Measurements from ENCODE around the gene KCNN3.

KCNN3 gene

DNA sequence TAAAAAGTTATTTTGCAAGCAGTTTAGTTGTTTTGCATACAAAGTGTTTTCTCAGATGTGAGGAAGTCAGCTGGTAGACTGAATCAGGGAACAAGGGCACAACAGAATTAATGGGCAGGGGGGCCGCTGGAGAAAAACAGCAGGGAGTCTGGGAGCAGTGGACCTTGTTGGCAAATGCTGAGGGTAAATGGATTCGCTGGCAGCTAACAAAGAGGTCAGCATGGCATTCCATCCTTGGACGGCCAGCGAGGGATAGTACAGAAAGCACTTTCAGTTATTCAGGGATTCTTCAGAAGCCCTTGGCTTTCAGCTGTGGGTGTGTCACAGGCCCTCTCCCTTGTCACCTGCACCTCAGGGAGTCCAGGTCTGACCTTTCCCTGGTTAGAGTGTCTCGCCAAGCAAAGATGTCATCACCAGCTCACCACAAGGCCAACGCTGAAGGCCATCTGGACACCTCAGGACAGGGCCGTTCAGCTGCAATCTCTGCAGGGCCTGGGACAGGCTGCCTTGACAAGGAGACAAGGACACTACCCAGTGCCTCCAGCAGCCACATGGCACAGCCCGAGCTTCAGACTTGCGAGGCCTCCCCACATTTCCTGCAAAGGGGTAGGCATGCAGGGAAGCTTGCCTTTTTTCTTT lies 90.4 kb downstream of the KCNN3 start:
- H3K27ac ChIP-seq (ENCODE audit: extremely low read depth, low read depth, low read length) = no peak overlapping the region
- no peaks in the 10 kb centered on the region for H3K4me1 ChIP-seq (ENCODE audit: control insufficient read depth, insufficient read depth, low read length)
- no peaks in the 10 kb centered on the region for H3K36me3 ChIP-seq (ENCODE audit: control insufficient read depth in 2 of 2, insufficient read depth in 1 of 2, low read length in 2 of 2)
- ChIA-PET CTCF (interaction anchor here (0.6 kb wide), 1 partner anchor 13 kb away, joined by 3 read pairs; no protein-coding TSS in a partner anchor), POLR2A (no interaction called here)
- H3K9me3 ChIP-seq (ENCODE audit: control insufficient read depth, insufficient read depth, low read depth, low read length) = no peaks in the 10 kb centered on the region
- TF ChIP-seq ZNF423 (tag by site-specific recombination; IDR thresholded peaks at IDR 0.05) (no peak), ZNF561 (tag by site-specific recombination; IDR thresholded peaks at IDR 0.05; ENCODE audit: borderline replicate concordance) (no peak), ZNF701 (tag by site-specific recombination; IDR thresholded peaks at IDR 0.05) (no peak), ZNF140 (tag by site-specific recombination; IDR thresholded peaks at IDR 0.05) (no peak)
- no peak overlapping the region for H3K4me3 ChIP-seq (ENCODE audit: low read depth, low read length)

DNA sequence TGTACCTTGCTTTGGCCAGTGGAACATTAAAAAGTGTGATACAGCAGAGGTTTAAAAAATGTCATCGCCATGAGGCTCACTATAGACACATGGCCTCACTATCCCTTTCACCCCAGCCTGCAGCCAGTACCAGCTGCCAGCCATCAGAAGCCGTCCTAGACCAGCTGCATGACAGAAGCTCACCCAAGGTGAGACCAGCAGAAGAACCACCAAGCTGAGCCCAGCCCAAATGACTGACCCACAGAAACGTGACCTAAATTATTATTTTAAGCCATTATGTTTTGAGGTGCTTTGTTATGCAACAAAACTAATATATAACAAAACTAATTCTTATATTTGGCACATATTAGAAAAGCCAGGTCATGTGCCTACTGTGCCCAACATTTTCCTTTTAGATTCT lies 91.1 kb downstream of the KCNN3 start:
- H3K4me3 ChIP-seq (ENCODE audit: low read depth, low read length) = no peak overlapping the region
- H3K4me1 ChIP-seq (ENCODE audit: control insufficient read depth, insufficient read depth, low read length) = no peaks in the 10 kb centered on the region
- TF ChIP-seq SETDB1 (IDR thresholded peaks at IDR 0.05; ENCODE audit: insufficient read length, low read length) (peak; percentile 38), YY1 (tag by site-specific recombination; IDR thresholded peaks at IDR 0.05) (no peak)
- POLR2A ChIA-PET = no interaction called here
- H3K9me3 ChIP-seq (ENCODE audit: control insufficient read depth, insufficient read depth, low read depth, low read length) = no peaks in the 10 kb centered on the region
- CTCF ChIA-PET = no interaction called here
- no peak overlapping the region for H3K27ac ChIP-seq (ENCODE audit: extremely low read depth, low read depth, low read length)
- H3K36me3 ChIP-seq (ENCODE audit: control insufficient read depth in 2 of 2, insufficient read depth in 1 of 2, low read length in 2 of 2) = no peaks in the 10 kb centered on the region

DNA sequence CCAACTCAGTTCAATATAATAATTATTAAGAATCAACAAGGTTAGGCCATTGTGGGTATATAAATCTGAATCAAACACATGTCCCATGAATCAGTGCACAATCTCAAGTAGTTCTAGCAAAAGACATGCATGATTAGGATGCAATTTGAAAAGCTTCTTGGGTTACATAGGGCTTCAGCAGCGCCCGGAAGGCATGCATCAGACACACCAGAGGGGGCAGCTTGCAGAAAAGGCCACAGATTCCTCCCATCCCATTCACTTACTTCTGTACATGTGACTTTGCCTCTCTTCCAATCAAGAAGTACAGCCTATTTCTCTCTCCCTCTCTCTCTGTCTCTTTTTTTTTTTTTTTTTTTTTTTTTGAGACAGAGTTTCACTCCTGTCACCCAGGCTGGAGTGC lies 91.8 kb downstream of the KCNN3 start:
- no peaks in the 10 kb centered on the region for H3K9me3 ChIP-seq (ENCODE audit: control insufficient read depth, insufficient read depth, low read depth, low read length)
- POLR2A ChIA-PET = no interaction called here
- CTCF ChIA-PET = no interaction called here
- no peaks in the 10 kb centered on the region for H3K4me1 ChIP-seq (ENCODE audit: control insufficient read depth, insufficient read depth, low read length)
- TF ChIP-seq KLF16 (tag by site-specific recombination; IDR thresholded peaks at IDR 0.05) = no peak
- no peak for TF ChIP-seq ZNF654 (tag by site-specific recombination; IDR thresholded peaks at IDR 0.05; ENCODE audit: low read depth)
- TF ChIP-seq, protein P1, sequence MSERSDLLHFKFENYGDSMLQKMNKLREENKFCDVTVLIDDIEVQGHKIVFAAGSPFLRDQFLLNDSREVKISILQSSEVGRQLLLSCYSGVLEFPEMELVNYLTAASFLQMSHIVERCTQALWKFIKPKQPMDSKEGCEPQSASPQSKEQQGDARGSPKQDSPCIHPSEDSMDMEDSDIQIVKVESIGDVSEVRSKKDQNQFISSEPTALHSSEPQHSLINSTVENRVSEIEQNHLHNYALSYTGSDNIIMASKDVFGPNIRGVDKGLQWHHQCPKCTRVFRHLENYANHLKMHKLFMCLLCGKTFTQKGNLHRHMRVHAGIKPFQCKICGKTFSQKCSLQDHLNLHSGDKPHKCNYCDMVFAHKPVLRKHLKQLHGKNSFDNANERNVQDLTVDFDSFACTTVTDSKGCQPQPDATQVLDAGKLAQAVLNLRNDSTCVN (tag by site-specific recombination; optimal IDR thresholded peaks at IDR 0.05) = no peak
- no peak for TF ChIP-seq ZNF175 (tag by site-specific recombination; IDR thresholded peaks at IDR 0.05)
- no peak for TF ChIP-seq ZNF501 (tag by site-specific recombination; IDR thresholded peaks at IDR 0.05)
- TF ChIP-seq ZSCAN16 (tag by site-specific recombination; IDR thresholded peaks at IDR 0.05) = no peak
- TF ChIP-seq, protein P2, sequence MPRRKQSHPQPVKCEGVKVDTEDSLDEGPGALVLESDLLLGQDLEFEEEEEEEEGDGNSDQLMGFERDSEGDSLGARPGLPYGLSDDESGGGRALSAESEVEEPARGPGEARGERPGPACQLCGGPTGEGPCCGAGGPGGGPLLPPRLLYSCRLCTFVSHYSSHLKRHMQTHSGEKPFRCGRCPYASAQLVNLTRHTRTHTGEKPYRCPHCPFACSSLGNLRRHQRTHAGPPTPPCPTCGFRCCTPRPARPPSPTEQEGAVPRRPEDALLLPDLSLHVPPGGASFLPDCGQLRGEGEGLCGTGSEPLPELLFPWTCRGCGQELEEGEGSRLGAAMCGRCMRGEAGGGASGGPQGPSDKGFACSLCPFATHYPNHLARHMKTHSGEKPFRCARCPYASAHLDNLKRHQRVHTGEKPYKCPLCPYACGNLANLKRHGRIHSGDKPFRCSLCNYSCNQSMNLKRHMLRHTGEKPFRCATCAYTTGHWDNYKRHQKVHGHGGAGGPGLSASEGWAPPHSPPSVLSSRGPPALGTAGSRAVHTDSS (tag by site-specific recombination; IDR thresholded peaks at IDR 0.05) = no peak
- TF ChIP-seq ZNF292 (tag by site-specific recombination; IDR thresholded peaks at IDR 0.05; ENCODE audit: borderline replicate concordance, low read depth) = no peak
- TF ChIP-seq ZFP41 (tag by site-specific recombination; IDR thresholded peaks at IDR 0.05; ENCODE audit: borderline replicate concordance) = no peak
- TF ChIP-seq YY2 (tag by site-specific recombination; IDR thresholded peaks at IDR 0.05) = no peak
- H3K27ac ChIP-seq (ENCODE audit: extremely low read depth, low read depth, low read length) = no peak overlapping the region
- H3K4me3 ChIP-seq (ENCODE audit: low read depth, low read length) = no peak overlapping the region
- no peaks in the 10 kb centered on the region for H3K36me3 ChIP-seq (ENCODE audit: control insufficient read depth in 2 of 2, insufficient read depth in 1 of 2, low read length in 2 of 2)

DNA sequence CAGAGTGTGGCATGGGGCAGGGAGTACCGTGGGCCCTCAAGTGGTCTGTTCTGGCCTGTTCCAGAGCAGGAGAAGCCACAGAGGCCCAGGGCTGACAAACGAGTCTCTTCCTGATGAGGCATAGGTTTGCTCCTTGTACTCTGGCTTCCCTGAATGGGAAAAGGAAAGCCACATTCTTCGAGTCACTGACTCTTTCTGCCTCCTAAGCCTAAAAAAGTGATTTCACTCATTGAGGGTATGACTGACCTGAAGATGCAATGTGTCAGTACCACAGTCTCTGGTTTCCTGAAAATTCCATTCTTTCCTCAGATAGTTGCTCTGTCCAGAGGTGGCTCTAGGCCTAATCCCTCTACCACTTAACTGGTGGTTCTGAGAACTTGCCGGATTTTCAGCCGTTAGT lies 92.3 kb downstream of the KCNN3 start:
- no peaks in the 10 kb centered on the region for H3K4me1 ChIP-seq (ENCODE audit: control insufficient read depth, insufficient read depth, low read length)
- POLR2A ChIA-PET = interaction anchor here (0.6 kb wide), 1 partner anchor 563 kb away, joined by 3 read pairs; no protein-coding TSS in a partner anchor
- H3K4me3 ChIP-seq (ENCODE audit: low read depth, low read length) = no peak overlapping the region
- CTCF ChIA-PET = no interaction called here
- H3K27ac ChIP-seq (ENCODE audit: extremely low read depth, low read depth, low read length) = no peak overlapping the region
- no peaks in the 10 kb centered on the region for H3K9me3 ChIP-seq (ENCODE audit: control insufficient read depth, insufficient read depth, low read depth, low read length)
- no peaks in the 10 kb centered on the region for H3K36me3 ChIP-seq (ENCODE audit: control insufficient read depth in 2 of 2, insufficient read depth in 1 of 2, low read length in 2 of 2)
- TF ChIP-seq ZNF292 (tag by site-specific recombination; IDR thresholded peaks at IDR 0.05; ENCODE audit: borderline replicate concordance, low read depth) (no peak), SP3 (tag by site-specific recombination; IDR thresholded peaks at IDR 0.05) (no peak), ZNF341 (tag by site-specific recombination; IDR thresholded peaks at IDR 0.05; ENCODE audit: low read depth) (no peak), ZNF16 (tag by site-specific recombination; IDR thresholded peaks at IDR 0.05; ENCODE audit: low read depth) (no peak)
- TF ChIP-seq, protein P3, sequence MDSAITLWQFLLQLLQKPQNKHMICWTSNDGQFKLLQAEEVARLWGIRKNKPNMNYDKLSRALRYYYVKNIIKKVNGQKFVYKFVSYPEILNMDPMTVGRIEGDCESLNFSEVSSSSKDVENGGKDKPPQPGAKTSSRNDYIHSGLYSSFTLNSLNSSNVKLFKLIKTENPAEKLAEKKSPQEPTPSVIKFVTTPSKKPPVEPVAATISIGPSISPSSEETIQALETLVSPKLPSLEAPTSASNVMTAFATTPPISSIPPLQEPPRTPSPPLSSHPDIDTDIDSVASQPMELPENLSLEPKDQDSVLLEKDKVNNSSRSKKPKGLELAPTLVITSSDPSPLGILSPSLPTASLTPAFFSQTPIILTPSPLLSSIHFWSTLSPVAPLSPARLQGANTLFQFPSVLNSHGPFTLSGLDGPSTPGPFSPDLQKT (IDR thresholded peaks at IDR 0.05; ENCODE audit: borderline replicate concordance, low read depth, low read length) = no peak
- TF ChIP-seq, protein P4, sequence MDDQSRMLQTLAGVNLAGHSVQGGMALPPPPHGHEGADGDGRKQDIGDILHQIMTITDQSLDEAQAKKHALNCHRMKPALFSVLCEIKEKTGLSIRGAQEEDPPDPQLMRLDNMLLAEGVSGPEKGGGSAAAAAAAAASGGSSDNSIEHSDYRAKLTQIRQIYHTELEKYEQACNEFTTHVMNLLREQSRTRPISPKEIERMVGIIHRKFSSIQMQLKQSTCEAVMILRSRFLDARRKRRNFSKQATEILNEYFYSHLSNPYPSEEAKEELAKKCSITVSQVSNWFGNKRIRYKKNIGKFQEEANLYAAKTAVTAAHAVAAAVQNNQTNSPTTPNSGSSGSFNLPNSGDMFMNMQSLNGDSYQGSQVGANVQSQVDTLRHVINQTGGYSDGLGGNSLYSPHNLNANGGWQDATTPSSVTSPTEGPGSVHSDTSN (CRISPR knock-in tag; IDR thresholded peaks at IDR 0.05) = no peak
